ENCODE results near the gene C12orf42.

Gene C12orf42

DNA sequence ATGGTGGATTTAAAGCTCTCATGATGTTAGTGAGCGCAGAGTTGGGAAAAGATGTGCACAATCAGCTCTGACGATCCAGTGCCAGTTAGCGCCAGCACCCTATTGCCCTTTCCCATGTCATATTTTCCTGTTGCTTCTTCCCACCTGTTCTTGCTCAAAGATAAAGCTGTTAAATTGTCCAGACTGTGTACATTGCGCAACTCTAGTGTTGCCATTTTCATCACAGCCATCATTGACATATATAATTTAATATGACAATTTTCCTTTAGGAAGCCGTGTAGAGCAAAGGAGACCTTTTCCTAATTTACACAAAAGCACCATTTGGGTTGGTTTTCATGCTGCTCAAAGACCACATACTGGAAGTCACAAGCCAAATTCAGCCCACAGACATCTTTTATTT, 5.7 kb upstream of the C12orf42 start:
- TF ChIP-seq REST (IDR thresholded peaks at IDR 0.05; ENCODE audit: insufficient read depth in 1 of 2, low read depth in 2 of 2, low read length in 2 of 2) = no peak
- TF ChIP-seq FOXP2 (optimal IDR thresholded peaks at IDR 0.05; ENCODE audit: borderline replicate concordance, extremely low read depth, extremely low read length, insufficient read depth) = no peak
- no peak for TF ChIP-seq TAF1 (IDR thresholded peaks at IDR 0.05; ENCODE audit: borderline replicate concordance, insufficient read depth, low read length)
- no peak for TF ChIP-seq SIN3A (IDR thresholded peaks at IDR 0.05; ENCODE audit: borderline replicate concordance, insufficient read depth, low read length)
- no peak for TF ChIP-seq POLR2AphosphoS5 (IDR thresholded peaks at IDR 0.05; ENCODE audit: low read depth, low read length)

GRCh38 chr12:103499571-103499970, 3.8 kb upstream of the C12orf42 start:
- no peak for TF ChIP-seq POLR2AphosphoS5 (IDR thresholded peaks at IDR 0.05; ENCODE audit: low read depth, low read length)
- no peak for TF ChIP-seq FOXP2 (optimal IDR thresholded peaks at IDR 0.05; ENCODE audit: borderline replicate concordance, extremely low read depth, extremely low read length, insufficient read depth)
- no peak for TF ChIP-seq REST (IDR thresholded peaks at IDR 0.05; ENCODE audit: insufficient read depth in 1 of 2, low read depth in 2 of 2, low read length in 2 of 2)

- TF ChIP-seq FOXP2 (optimal IDR thresholded peaks at IDR 0.05; ENCODE audit: borderline replicate concordance, extremely low read depth, extremely low read length, insufficient read depth) (no peak), SIN3A (IDR thresholded peaks at IDR 0.05; ENCODE audit: borderline replicate concordance, insufficient read depth, low read length) (no peak), REST (IDR thresholded peaks at IDR 0.05; ENCODE audit: insufficient read depth in 1 of 2, low read depth in 2 of 2, low read length in 2 of 2) (no peak), POLR2AphosphoS5 (IDR thresholded peaks at IDR 0.05; ENCODE audit: low read depth, low read length) (no peak), TAF1 (IDR thresholded peaks at IDR 0.05; ENCODE audit: borderline replicate concordance, insufficient read depth, low read length) (no peak)
Observed at GRCh38 chr12:103498990-103499389, 3.2 kb upstream of the C12orf42 start.

DNA sequence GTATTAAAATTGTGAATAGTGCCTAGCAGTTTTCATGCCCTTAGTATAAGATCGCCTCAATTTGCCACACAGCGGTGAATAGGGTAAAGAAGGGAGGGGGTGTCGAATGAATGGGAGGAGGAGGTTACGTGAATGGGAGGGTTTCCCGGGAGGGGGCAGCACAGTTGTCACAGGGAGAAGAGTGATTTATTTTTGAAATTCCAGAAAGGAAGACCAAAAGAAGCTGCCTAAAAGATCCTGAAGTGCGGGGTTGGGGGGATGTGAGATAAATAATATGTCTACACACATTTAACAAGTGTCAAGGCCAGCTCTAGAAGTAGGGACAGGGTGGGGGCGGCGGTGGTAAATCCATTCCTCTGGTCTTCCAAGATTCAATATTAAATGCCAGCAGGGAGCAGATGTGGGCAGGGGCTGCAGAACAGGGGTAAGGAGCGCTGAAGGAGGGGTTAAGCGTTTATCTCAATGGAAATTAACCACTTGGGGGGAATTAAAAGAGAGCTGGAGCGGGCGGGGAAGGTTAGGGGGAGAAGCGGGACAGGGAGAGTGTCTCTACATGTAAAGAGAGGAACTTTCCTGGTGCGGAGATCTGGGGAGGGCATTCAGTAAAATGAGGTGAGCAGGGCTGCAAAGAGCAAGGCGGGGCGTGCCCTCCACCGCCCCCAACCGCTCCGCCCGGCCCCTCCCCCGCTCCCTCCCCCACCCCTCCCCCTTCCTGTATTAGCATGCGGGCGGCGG, 867 bp downstream of the C12orf42 start:
- TF ChIP-seq FOXP2 (optimal IDR thresholded peaks at IDR 0.05; ENCODE audit: borderline replicate concordance, extremely low read depth, extremely low read length, insufficient read depth) = no peak
- no peak for TF ChIP-seq SIN3A (IDR thresholded peaks at IDR 0.05; ENCODE audit: borderline replicate concordance, insufficient read depth, low read length)
- no peak for TF ChIP-seq TAF1 (IDR thresholded peaks at IDR 0.05; ENCODE audit: borderline replicate concordance, insufficient read depth, low read length)
- TF ChIP-seq POLR2AphosphoS5 (IDR thresholded peaks at IDR 0.05; ENCODE audit: low read depth, low read length) = no peak
- TF ChIP-seq REST (IDR thresholded peaks at IDR 0.05; ENCODE audit: insufficient read depth in 1 of 2, low read depth in 2 of 2, low read length in 2 of 2) = no peak
